Neural progenitor cell (in vitro differentiated cells): ENCODE data around the gene GPR87. TPM values are rescaled to one million over a fixed set of nuclear protein-coding genes. Genes with fewer than 3 reads are reported as not detected.

ENCODE experiments used
- DNase-seq: peaks from one replicate; pipeline ENCODE4 v3.0.0-alpha.2; 2016; ENCODE audit warnings: low spot score
- H2AFZ ChIP-seq: fragments of 200-600 bp; sonication (generic); replicated peaks from 2 replicates; pipeline ENCODE4 v1.6.1; 2016; ENCODE audit warnings: antibody characterized with exemption
- H3F3A ChIP-seq: fragments of 200-600 bp; sonication (generic); 2 replicates; pipeline ENCODE4 v1.6.1; 2016; ENCODE audit warnings: antibody characterized with exemption, low read depth
- H3K27ac ChIP-seq: fragments of 200-600 bp; sonication (generic); 2 replicates; pipeline ENCODE4 v1.5.1; 2016; ENCODE audit warnings: mild to moderate bottlenecking
- H3K27me3 ChIP-seq: fragments of 200-600 bp; sonication (generic); 2 replicates; pipeline ENCODE4 v1.6.1; 2016; ENCODE audit warnings: mild to moderate bottlenecking, moderate library complexity
- H3K36me3 ChIP-seq: fragments of 200-600 bp; sonication (generic); 2 replicates; pipeline ENCODE4 v1.5.1; 2016
- H3K4me1 ChIP-seq: fragments of 200-600 bp; sonication (generic); 2 replicates; pipeline ENCODE4 v1.6.1; 2016; ENCODE audit warnings: mixed run types
- H3K4me2 ChIP-seq: fragments of 200-600 bp; sonication (generic); 2 replicates; pipeline ENCODE4 v1.6.1; 2016
- H3K4me3 ChIP-seq: fragments of 200-600 bp; sonication (generic); 2 replicates; pipeline ENCODE4 v1.5.1; 2016
- H3K79me2 ChIP-seq: fragments of 200-600 bp; sonication (generic); 2 replicates; pipeline ENCODE4 v1.6.1; 2016; ENCODE audit warnings: low read depth
- H3K9ac ChIP-seq: fragments of 200-600 bp; sonication (generic); 2 replicates; pipeline ENCODE4 v1.6.1; 2016
- H3K9me3 ChIP-seq: fragments of 200-600 bp; sonication (generic); 2 replicates; pipeline ENCODE4 v1.5.1; 2016; ENCODE audit warnings: low read depth
- H4K20me1 ChIP-seq: fragments of 200-600 bp; sonication (generic); 2 replicates; pipeline ENCODE4 v1.6.1; 2016; ENCODE audit warnings: low read depth
- H3K27ac Mint-ChIP-seq: 3 replicates; pipeline ENCODE4 v1.8.0; 2021; ENCODE audit warnings: mixed read lengths
- H3K27me3 Mint-ChIP-seq: 2 replicates; pipeline ENCODE4 v1.8.0; 2022; ENCODE audit warnings: low read depth, mild to moderate bottlenecking, inconsistent platforms, moderate library complexity, mixed read lengths; ENCODE audit not compliant: insufficient read depth
- H3K36me3 Mint-ChIP-seq: 3 replicates; pipeline ENCODE4 v1.8.0; 2021; ENCODE audit warnings: mixed read lengths
- H3K4me1 Mint-ChIP-seq: 3 replicates; pipeline ENCODE4 v1.8.0; 2021; ENCODE audit warnings: mixed read lengths
- H3K4me3 Mint-ChIP-seq: 3 replicates; pipeline ENCODE4 v1.8.0; 2021; ENCODE audit warnings: mild to moderate bottlenecking, moderate library complexity, mixed read lengths
- H3K9me3 Mint-ChIP-seq: 3 replicates; pipeline ENCODE4 v1.8.0; 2020; ENCODE audit warnings: mixed read lengths
- CTCF ChIP-seq: fragments of 200-600 bp; sonication (generic); IDR thresholded peaks from 2 replicates; pipeline ENCODE4 v1.5.1; 2017; ENCODE audit warnings: antibody characterized with exemption, mild to moderate bottlenecking
- EZH2 ChIP-seq: fragments of 200-600 bp; sonication (generic); IDR thresholded peaks from 2 replicates; pipeline ENCODE4 v1.6.1; 2017; ENCODE audit warnings: antibody characterized with exemption, mild to moderate bottlenecking, moderate library complexity
- EZH2phosphoT487 ChIP-seq: fragments of 200-600 bp; sonication (generic); IDR thresholded peaks from 2 replicates; pipeline ENCODE4 v1.6.1; 2017; ENCODE audit warnings: antibody characterized with exemption
- total RNA-seq: library from RNA; depleted of rRNA; stranded (reverse); fragments of >200 nt; gene quantifications from 2 replicates; pipeline ENCODE4 v1.2.3, GENCODE V29; 2015; ENCODE audit warnings: low replicate concordance

The GPR87 gene
- total RNA-seq, 1 donor from 2014 or later = not detected

- Histone ChIP-seq H4K20me1 (no peaks in the 10 kb centered on the region), H3F3A (no peaks in the 10 kb centered on the region), H3K4me2 (no peak overlapping the region), H3K9ac (no peak overlapping the region), H3K27me3 (no peaks in the 10 kb centered on the region), H3K27ac (no peak overlapping the region), H3K4me3 (no peak overlapping the region), H3K79me2 (no peaks in the 10 kb centered on the region), H3K9me3 (no peaks in the 10 kb centered on the region), H3K4me1 (no peaks in the 10 kb centered on the region), H2AFZ (no peak overlapping the region), H3K36me3 (no peaks in the 10 kb centered on the region)
- no peaks in the 10 kb centered on the region for H3K4me1 Mint-ChIP-seq
- DNase-seq = no peak
- H3K27me3 Mint-ChIP-seq = no peaks in the 10 kb centered on the region
- no peak for TF ChIP-seq EZH2phosphoT487
- TF ChIP-seq EZH2 = no peak
- TF ChIP-seq CTCF = no peak
- H3K4me3 Mint-ChIP-seq = no peak overlapping the region
- H3K36me3 Mint-ChIP-seq = no peaks in the 10 kb centered on the region
- no peak overlapping the region for H3K27ac Mint-ChIP-seq
- no peaks in the 10 kb centered on the region for H3K9me3 Mint-ChIP-seq
Measured at GRCh38 chr3:151330899-151331298, 14.3 kb upstream of the GPR87 start.

- no peak overlapping the region for H3K4me2 ChIP-seq
- no peaks in the 10 kb centered on the region for H3K36me3 ChIP-seq
- H3K4me1 Mint-ChIP-seq = no peaks in the 10 kb centered on the region
- no peaks in the 10 kb centered on the region for H3F3A ChIP-seq
- no peaks in the 10 kb centered on the region for H3K79me2 ChIP-seq
- TF ChIP-seq EZH2phosphoT487 (no peak), EZH2 (no peak), CTCF (no peak)
- H3K27ac ChIP-seq = no peak overlapping the region
- no peak overlapping the region for H3K4me3 ChIP-seq
- H3K9ac ChIP-seq = no peak overlapping the region
- H3K9me3 Mint-ChIP-seq = no peaks in the 10 kb centered on the region
- DNase-seq = no peak
- H3K27me3 Mint-ChIP-seq = no peaks in the 10 kb centered on the region
- H3K4me3 Mint-ChIP-seq = no peak overlapping the region
- no peak overlapping the region for H2AFZ ChIP-seq
- H3K4me1 ChIP-seq = no peaks in the 10 kb centered on the region
- H3K9me3 ChIP-seq = no peaks in the 10 kb centered on the region
- H3K27ac Mint-ChIP-seq = no peak overlapping the region
- H3K27me3 ChIP-seq = no peaks in the 10 kb centered on the region
- H3K36me3 Mint-ChIP-seq = no peaks in the 10 kb centered on the region
- H4K20me1 ChIP-seq = no peaks in the 10 kb centered on the region
Measured at GRCh38 chr3:151330379-151330778, 13.8 kb upstream of the GPR87 start.

DNA sequence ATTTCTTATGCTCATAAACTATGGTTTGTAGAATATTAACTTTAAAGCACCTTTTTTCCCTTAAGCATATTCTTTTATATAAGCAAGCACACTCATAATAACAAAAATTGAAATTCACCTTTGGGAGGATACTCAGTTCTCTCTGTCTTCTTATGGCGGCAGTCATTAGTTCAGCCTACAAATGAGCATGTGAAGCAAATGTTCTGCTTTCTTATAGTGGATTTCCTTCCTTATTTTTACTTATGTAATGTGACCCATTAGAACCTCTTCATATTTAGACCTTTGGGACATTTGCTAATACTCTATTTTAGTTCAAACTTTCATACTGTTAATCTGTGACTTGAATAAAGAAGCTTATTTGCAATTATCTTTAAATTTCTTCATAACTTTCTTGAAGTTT lies 12.7 kb upstream of the GPR87 start, which contains the start of gene P2RY13:
Gene P2RY13, minus strand, starts transcription at position 187 of the 400 bp plus-strand sequence. Its CDS starts 21 bp downstream, at position 166.
- no peak within 1 kb of the TSS for H3K4me3 Mint-ChIP-seq
- Histone ChIP-seq H3K79me2 (no peaks in the 10 kb centered on the region), H4K20me1 (no peaks in the 10 kb centered on the region), H3K4me3 (no peak within 1 kb of the TSS), H3K9ac (no peak within 1 kb of the TSS), H3F3A (no peaks in the 10 kb centered on the region), H3K27me3 (no peaks in the 10 kb centered on the region), H3K36me3 (no peaks in the 10 kb centered on the region), H2AFZ (no peak within 1 kb of the TSS), H3K4me1 (no peaks in the 10 kb centered on the region), H3K27ac (no peak within 1 kb of the TSS), H3K4me2 (no peak within 1 kb of the TSS), H3K9me3 (no peaks in the 10 kb centered on the region)
- TF ChIP-seq EZH2phosphoT487 (no peak), EZH2 (no peak), CTCF (no peak)
- H3K27ac Mint-ChIP-seq = no peak within 1 kb of the TSS
- H3K27me3 Mint-ChIP-seq = no peaks in the 10 kb centered on the region
- H3K4me1 Mint-ChIP-seq = no peaks in the 10 kb centered on the region
- H3K9me3 Mint-ChIP-seq = no peaks in the 10 kb centered on the region
- H3K36me3 Mint-ChIP-seq = no peaks in the 10 kb centered on the region
- no peak for DNase-seq
